H1 (cell line): Measurements from ENCODE around the gene IGSF9B. TPM values are rescaled to one million over a fixed set of nuclear protein-coding genes. Genes with fewer than 3 reads are reported as not detected.

Experiments used
- JUND ChIP-seq: IDR thresholded peaks from 2 replicates; pipeline ENCODE4 v1.6.1; 2011; ENCODE audit warnings: mild to moderate bottlenecking, improper control_type of control experiment, low read length
- NRF1 ChIP-seq: IDR thresholded peaks from 2 replicates; pipeline ENCODE4 v1.6.1; 2011; ENCODE audit warnings: mild to moderate bottlenecking, low read depth, low read length, improper control_type of control experiment
- PHF8 ChIP-seq: fragments of 200-600 bp; sonication (generic); conservative IDR thresholded peaks from 2 replicates; pipeline ENCODE4 v1.7.1; 2012; ENCODE audit warnings: low read depth, mild to moderate bottlenecking, inconsistent platforms, low read length, moderate library complexity
- RBBP5 ChIP-seq: IDR thresholded peaks from 2 replicates; pipeline ENCODE4 v1.7.1; 2012; ENCODE audit warnings: low read depth, mild to moderate bottlenecking, inconsistent platforms, low read length, moderate library complexity, borderline replicate concordance
- ZNF274 ChIP-seq: IDR thresholded peaks from 2 replicates; pipeline ENCODE4 v1.7.0; 2012; ENCODE audit warnings: low read length, borderline replicate concordance; ENCODE audit errors: extremely low read depth
- polyA plus RNA-seq, 7 experiments: library from polyadenylated mRNA; depleted of rRNA in 3 of 7; stranded (reverse) in 5 of 7; unstranded in 2 of 7; fragments of >200 nt in 5 of 7; fragments of 200-250 nt in 2 of 7; gene quantifications; 1 replicate in 5 of 7; 2 replicates in 1 of 7; 4 replicates in 1 of 7; pipeline versions ENCODE4 v1.2.1 to v1.2.3, GENCODE V29; 2011 to 2013; ENCODE audit warnings: missing spikeins in 2 of 7, mixed read lengths in 2 of 7
- total RNA-seq: library from RNA; stranded (reverse); fragmentation: NEBNext Ultra II Directional; extraction: Animal tissue kit (Norgen Biotek cat#: 25700); gene quantifications from 2 replicates; pipeline ENCODE4 v1.2.1, GENCODE V29; 2021

IGSF9B gene
- total and polyA plus RNA-seq, 2 of the 8 experiments (the other 6 are each of a cell fraction or from before 2014, with no cell fraction given) = 16.5 to 49.2 TPM

GRCh38 chr11:133867456-133867855 is 89.3 kb downstream of the IGSF9B start (continued):
- TF ChIP-seq RBBP5 (no peak), NRF1 (no peak), JUND (no peak), ZNF274 (no peak), PHF8 (no peak)
